Bronchial epithelial cell (primary cell): ENCODE measurements around the gene NES. TPM values are rescaled to one million over a fixed set of nuclear protein-coding genes. Genes with fewer than 3 reads are reported as not detected.

ENCODE experiments used
- DNase-seq: peaks from one replicate; pipeline ENCODE4 v3.0.0-alpha.2; 2010; ENCODE audit warnings: low read depth
- FAIRE-seq: peaks from 2 replicates; lab custom pipeline; 2011; peaks lifted over from hg19 to GRCh38; lab: Jason Lieb, UNC
- H3K27me3 ChIP-seq: 2 replicates; pipeline ENCODE4 v1.5.1; 2011; ENCODE audit warnings: low read length; ENCODE audit not compliant: control insufficient read depth, insufficient read depth
- H3K36me3 ChIP-seq: 2 replicates; pipeline ENCODE4 v1.5.1; 2011; ENCODE audit warnings: low read length; ENCODE audit not compliant: control insufficient read depth, insufficient read depth
- H3K4me3 ChIP-seq: 2 replicates; pipeline ENCODE4 v1.5.1; 2011; ENCODE audit warnings: mild to moderate bottlenecking, low read depth, low read length, control low read depth
- CTCF ChIP-seq: IDR thresholded peaks from 2 replicates; pipeline ENCODE4 v1.5.1; 2011; ENCODE audit warnings: mild to moderate bottlenecking, moderate library complexity, low read length, control low read depth, inconsistent platforms; ENCODE audit not compliant: insufficient read depth, severe bottlenecking
- total RNA-seq: library from RNA; depleted of rRNA; stranded (reverse); fragments of >200 nt; gene quantifications from 2 replicates; pipeline ENCODE4 v1.2.1, GENCODE V29; 2014

The NES gene
- total RNA-seq, 1 donor from 2014 or later: under 0.01 TPM

- Histone ChIP-seq H3K4me3 (no peak overlapping the region), H3K36me3 (no peaks in the 10 kb centered on the region), H3K27me3 (peaks cover 75% of the 10 kb centered on the region)
- no peak for FAIRE-seq
- DNase-seq: no peak
- TF ChIP-seq CTCF: no peak
These were observed 34.0 kb downstream of the NES start for GRCh38 chr1:156643049-156643777.

- H3K4me3 ChIP-seq: no peak overlapping the region
- DNase-seq (no peak), FAIRE-seq (no peak)
- peaks cover 71% of the 10 kb centered on the region for H3K27me3 ChIP-seq
- TF ChIP-seq CTCF: no peak
- no peaks in the 10 kb centered on the region for H3K36me3 ChIP-seq
These were observed 34.8 kb downstream of the NES start for GRCh38 chr1:156642265-156643048.

GRCh38 chr1:156641761-156642264 lies 35.4 kb downstream of the NES start, which contains the start of gene BCAN:
Gene BCAN (plus strand): TSS chr1:156642117. CDS start chr1:156646055, 3,938 bp downstream.
- no peak within 1 kb of the TSS for H3K4me3 ChIP-seq
- DNase-seq (no peak), FAIRE-seq (no peak)
- H3K36me3 ChIP-seq: no peaks in the 10 kb centered on the region
- no peak for TF ChIP-seq CTCF
- H3K27me3 ChIP-seq: peaks cover 68% of the 10 kb centered on the region

- no peak for TF ChIP-seq CTCF
- Histone ChIP-seq H3K4me3 (no peak overlapping the region), H3K36me3 (no peaks in the 10 kb centered on the region), H3K27me3 (peaks cover 62% of the 10 kb centered on the region)
- no peak for DNase-seq
- FAIRE-seq: no peak
These were observed 36.1 kb downstream of the NES start for GRCh38 chr1:156640842-156641706.

GRCh38 chr1:156639601-156640101 lies 37.6 kb downstream of the NES start:
- DNase-seq: no peak
- FAIRE-seq: no peak
- H3K27me3 ChIP-seq: peaks cover 54% of the 10 kb centered on the region
- no peak for TF ChIP-seq CTCF
- no peak overlapping the region for H3K4me3 ChIP-seq
- no peaks in the 10 kb centered on the region for H3K36me3 ChIP-seq
